Skeletal muscle satellite cell (primary cell): ENCODE data around the gene SLC6A5.

Experiments used
- H3K27me3 ChIP-seq: 2 replicates; pipeline ENCODE4 v1.7.0; 2013; ENCODE audit warnings: low read length; ENCODE audit not compliant: control insufficient read depth, insufficient read depth
- H3K36me3 ChIP-seq: 2 replicates; pipeline ENCODE4 v1.7.0; 2013; ENCODE audit warnings: mild to moderate bottlenecking, control low read depth, low read length; ENCODE audit not compliant: insufficient read depth
- H3K4me1 ChIP-seq: 2 replicates; pipeline ENCODE4 v1.7.0; 2013; ENCODE audit warnings: low read length; ENCODE audit not compliant: control insufficient read depth, insufficient read depth
- H3K4me2 ChIP-seq: 2 replicates; pipeline ENCODE4 v1.7.0; 2013; ENCODE audit warnings: mild to moderate bottlenecking, low read length
- H3K4me3 ChIP-seq: 2 replicates; pipeline ENCODE4 v1.7.0; 2013; ENCODE audit warnings: low read length
- H3K9ac ChIP-seq: 2 replicates; pipeline ENCODE4 v1.7.0; 2013; ENCODE audit warnings: mild to moderate bottlenecking, low read depth, low read length, moderate library complexity
- H3K9me3 ChIP-seq: replicated peaks from 2 replicates; pipeline ENCODE4 v1.7.0; 2013; ENCODE audit warnings: mild to moderate bottlenecking, control low read depth, low read length

SLC6A5 gene

DNA sequence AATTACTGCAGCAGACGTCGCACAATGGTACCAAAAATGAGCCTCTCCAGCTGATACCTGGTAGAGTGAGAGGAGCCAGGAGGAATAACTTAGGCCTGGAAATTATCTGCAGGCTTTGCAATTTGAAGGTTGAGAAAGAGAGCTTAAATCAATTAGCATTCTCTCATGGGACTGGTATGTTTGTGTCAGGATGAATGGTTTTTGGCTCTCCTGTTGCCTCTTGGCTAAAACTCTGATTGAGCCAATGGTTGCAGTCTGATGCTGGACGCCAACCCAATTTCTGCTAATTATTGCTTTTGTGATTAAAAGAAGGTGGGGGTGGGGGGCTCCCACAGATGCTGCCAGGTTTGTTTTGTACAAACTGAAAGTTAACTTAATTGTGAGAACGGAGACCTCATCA lies 57.5 kb downstream of the SLC6A5 start:
- H3K36me3 ChIP-seq = no peaks in the 10 kb centered on the region
- no peak overlapping the region for H3K9ac ChIP-seq
- H3K27me3 ChIP-seq = peaks cover 22% of the 10 kb centered on the region
- H3K9me3 ChIP-seq = no peaks in the 10 kb centered on the region
- no peaks in the 10 kb centered on the region for H3K4me1 ChIP-seq
- H3K4me3 ChIP-seq = no peak overlapping the region
- no peak overlapping the region for H3K4me2 ChIP-seq

DNA sequence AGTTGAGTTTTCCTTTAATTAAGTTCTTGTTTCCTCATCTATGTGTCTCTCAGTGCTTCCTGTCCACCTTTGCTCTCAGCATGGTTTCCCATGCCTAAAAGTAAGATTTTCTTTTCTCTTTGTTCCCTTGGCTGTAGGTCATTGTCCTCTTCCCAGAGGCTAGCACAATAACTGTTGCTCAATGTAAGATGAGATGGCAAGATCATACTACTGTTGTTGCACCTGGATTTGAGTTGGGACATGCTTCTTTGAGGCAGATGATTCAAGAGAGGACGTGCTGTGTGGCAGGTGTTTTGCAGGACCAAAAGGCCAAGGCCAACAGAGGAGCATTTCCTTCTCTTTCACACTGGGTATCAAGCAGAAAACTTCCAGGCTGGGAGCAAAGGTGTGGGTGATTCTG lies 58.7 kb downstream of the SLC6A5 start:
- H3K9me3 ChIP-seq = no peaks in the 10 kb centered on the region
- no peaks in the 10 kb centered on the region for H3K36me3 ChIP-seq
- peaks cover 14% of the 10 kb centered on the region for H3K27me3 ChIP-seq

DNA sequence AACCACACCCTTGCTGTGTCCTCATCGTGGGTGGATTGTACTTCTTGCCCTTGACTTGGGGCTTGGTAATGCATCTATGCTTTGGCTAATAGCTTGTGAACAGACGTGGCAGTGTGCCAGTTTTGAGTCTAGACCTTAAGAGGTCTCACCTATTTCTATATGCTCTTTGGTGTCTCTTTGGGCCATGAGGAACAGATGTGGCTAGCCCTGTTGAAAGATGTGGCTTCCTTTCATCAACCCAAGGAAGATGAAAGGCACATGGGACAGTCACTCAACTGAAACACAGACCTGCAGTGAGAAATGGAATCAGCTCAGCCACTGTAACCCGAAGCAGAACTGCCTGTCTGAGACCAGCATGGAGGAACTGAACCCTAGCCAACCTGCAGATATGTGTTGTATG lies 62.0 kb downstream of the SLC6A5 start:
- no peak overlapping the region for H3K4me2 ChIP-seq
- H3K27me3 ChIP-seq = peaks cover 4% of the 10 kb centered on the region
- H3K4me3 ChIP-seq = no peak overlapping the region

More for the DNA sequence above, 58.7 kb downstream of the SLC6A5 start:
- Histone ChIP-seq H3K4me3 (no peak overlapping the region), H3K4me2 (no peak overlapping the region), H3K4me1 (no peaks in the 10 kb centered on the region), H3K9ac (no peak overlapping the region)

DNA sequence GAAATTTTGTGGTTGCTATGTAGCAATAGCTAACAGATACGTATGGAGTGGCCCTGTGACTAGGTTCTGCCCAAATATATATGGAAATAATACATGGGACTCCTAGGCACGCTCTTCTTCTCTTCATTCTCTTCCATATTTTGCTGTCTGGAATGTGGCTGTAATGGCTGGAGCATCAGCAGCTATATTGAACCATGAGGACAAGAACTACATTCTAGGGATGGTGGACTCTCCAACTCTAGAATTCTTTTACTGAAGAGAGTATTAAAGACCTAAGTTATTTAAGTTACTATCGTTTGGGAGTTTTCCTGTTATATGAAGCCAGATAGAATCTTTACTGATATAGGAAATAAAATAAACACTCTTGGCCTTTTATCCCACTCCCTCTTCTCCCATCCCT lies 62.4 kb downstream of the SLC6A5 start:
- Histone ChIP-seq H3K36me3 (no peaks in the 10 kb centered on the region), H3K4me1 (no peaks in the 10 kb centered on the region), H3K9ac (no peak overlapping the region), H3K4me3 (no peak overlapping the region), H3K27me3 (peaks cover 6% of the 10 kb centered on the region), H3K4me2 (no peak overlapping the region), H3K9me3 (no peaks in the 10 kb centered on the region)

More for the DNA sequence above, 62.0 kb downstream of the SLC6A5 start:
- H3K9ac ChIP-seq = no peak overlapping the region
- H3K36me3 ChIP-seq = no peaks in the 10 kb centered on the region
- H3K4me1 ChIP-seq = no peaks in the 10 kb centered on the region
- no peaks in the 10 kb centered on the region for H3K9me3 ChIP-seq

DNA sequence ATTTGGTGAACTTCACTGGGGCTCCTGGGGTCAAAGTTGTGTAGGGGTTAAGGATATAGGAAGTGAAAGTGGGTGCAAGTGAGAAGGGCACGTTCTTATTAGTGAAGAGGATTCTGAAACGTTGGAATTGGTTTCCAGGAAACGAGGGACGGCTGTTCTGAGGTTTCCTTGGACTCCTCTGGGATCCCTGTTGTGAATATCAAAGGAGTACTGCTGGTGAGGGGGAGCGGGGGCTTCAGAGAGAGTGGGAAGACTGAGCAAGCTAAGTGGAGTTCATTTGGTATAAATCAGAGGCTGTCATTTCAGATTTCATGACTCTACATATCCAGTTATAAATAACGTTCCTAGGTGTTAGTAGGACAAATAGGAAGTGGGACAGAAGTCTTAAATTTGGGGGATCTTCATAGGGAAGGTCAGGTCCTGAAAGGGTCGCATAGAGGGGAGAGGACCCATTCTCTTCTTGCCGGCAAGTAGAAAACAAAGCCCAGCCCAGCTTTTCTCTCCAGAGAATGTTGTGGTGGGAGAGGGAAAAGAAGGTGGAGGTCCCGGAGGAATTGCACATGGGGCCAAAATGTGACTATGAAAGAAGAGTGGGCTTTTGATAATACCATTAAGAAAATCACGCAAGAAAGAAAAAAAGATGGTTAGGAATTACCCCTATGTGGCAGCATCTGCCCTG lies 68.9 kb downstream of the SLC6A5 start:
- no peak overlapping the region for H3K4me3 ChIP-seq
- H3K36me3 ChIP-seq = no peaks in the 10 kb centered on the region
- H3K9ac ChIP-seq = no peak overlapping the region
- H3K4me1 ChIP-seq = no peaks in the 10 kb centered on the region
- peaks cover 56% of the 10 kb centered on the region for H3K27me3 ChIP-seq
- no peak overlapping the region for H3K4me2 ChIP-seq
- H3K9me3 ChIP-seq = no peaks in the 10 kb centered on the region

DNA sequence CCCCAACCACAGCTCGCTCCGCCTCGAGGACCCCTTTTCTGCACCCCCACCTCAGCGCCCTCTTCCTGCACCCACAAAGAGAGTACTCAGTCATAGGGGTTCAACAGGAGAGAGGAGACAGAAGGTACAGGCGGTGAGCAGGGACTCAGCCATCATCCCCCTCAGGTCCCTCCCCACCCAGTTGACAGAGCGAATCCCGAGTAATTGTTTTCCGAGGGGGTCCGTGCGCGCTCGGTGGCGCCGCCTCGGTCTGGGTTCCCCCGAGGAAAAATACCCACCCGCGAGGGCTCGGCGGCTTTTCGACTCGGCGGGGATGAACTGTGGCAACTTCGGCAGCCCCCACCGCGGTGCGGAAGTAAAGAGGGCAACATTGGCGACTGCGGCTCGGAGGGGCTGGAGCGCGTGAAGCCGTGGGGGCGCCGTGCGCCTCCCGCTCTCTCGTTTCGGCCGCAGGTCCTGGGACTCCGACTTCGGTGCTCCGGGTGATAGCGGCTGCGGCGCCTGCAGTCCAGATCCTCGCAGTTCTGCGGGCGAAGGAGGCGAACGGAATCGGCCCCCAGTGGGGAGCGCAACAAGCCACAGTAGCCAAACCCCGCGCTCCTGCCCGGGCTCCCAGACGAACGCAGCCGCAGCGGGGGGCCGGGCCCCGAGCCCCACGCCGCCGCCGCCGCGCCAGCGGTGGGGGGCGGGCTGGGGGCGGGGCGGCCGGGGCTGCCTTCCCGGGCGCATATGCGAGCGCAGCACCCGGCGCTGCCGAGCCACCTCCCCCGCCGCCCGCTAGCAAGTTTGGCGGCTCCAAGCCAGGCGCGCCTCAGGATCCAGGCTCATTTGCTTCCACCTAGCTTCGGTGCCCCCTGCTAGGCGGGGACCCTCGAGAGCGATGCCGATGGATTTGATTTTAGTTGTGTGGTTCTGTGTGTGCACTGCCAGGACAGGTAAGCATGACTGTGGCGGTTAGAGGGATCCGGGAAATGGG lies 69.7 kb downstream of the SLC6A5 start, which contains the start of gene NELL1:
Gene NELL1 (plus strand): TSS at position 743 of the 976 bp plus-strand sequence.
- H3K9me3 ChIP-seq = no peaks in the 10 kb centered on the region
- no peaks in the 10 kb centered on the region for H3K36me3 ChIP-seq
- peaks cover 56% of the 10 kb centered on the region for H3K27me3 ChIP-seq
- H3K4me3 ChIP-seq = no peak within 1 kb of the TSS
- H3K9ac ChIP-seq = no peak within 1 kb of the TSS
- no peaks in the 10 kb centered on the region for H3K4me1 ChIP-seq
- H3K4me2 ChIP-seq = no peak within 1 kb of the TSS

DNA sequence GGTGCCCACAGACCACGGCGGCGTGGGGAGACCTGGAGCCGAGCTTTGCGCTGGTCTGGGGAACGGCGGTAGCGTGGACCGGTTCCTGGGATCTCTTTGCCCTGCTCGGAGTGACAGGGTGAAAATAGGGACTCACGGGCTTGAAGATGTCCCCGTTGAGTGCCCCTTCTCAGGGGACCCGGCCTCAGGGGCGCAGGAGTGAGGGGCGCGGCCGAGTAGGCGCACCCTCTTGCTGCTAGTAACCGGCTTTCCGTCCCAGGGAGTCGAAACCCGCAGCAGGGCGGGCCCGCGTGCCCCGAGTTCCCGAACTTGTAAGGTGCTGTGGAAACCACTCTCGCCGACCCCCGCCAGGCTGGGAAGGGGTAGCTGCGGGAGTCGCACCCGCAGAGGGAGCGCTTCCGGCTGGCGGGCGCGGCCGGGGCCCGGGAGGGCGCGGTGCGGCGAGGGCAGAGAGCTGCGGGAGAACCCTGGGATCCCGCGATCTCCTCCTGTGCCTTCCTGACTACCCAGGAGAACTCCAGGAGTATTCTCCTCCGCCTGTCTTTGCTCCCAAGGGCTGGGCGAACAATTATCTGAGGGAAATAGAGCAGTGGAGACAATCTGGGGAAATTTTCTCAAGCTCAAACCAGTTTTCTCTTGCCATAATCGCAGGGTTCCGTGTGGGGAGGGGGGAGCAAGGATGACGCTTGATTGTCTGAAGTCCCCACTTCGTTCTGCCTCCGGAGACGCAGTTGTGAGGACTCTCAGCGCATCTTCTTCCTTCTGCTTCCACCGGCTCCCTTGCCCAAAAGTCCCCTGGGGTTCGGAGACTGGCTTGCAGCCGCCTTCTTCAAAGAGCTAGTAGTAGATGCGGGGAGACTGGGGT lies 70.6 kb downstream of the SLC6A5 start:
- no peaks in the 10 kb centered on the region for H3K4me1 ChIP-seq
- no peak overlapping the region for H3K4me2 ChIP-seq
- H3K4me3 ChIP-seq = no peak overlapping the region
- H3K9me3 ChIP-seq = no peaks in the 10 kb centered on the region
- H3K36me3 ChIP-seq = no peaks in the 10 kb centered on the region
- peaks cover 56% of the 10 kb centered on the region for H3K27me3 ChIP-seq
- no peak overlapping the region for H3K9ac ChIP-seq

DNA sequence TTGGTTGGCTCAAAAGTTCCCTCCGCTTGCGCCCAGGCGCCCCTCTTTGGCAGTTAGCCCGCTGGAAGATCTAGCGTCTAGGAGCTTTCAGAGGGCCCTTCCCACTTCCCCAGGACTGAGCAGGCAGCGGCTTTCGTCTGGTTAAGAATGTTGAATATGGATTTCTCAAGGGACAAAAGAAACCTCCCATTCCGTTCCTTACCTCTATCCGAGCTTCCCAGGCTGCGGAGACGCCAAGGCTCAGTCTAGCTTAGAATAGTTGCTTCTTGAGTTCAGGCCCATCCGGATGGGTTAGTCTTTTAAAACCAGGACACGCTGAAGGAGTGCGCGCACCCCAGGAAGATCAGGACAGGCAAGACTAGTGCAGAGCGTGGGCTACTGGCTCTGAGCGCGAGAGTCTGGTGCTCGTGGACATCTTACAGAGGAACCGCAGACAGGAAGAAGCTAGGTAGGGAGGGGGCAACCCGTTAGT lies 71.6 kb downstream of the SLC6A5 start:
- Histone ChIP-seq H3K27me3 (peaks cover 56% of the 10 kb centered on the region), H3K9ac (no peak overlapping the region), H3K4me2 (no peak overlapping the region), H3K4me1 (no peaks in the 10 kb centered on the region), H3K4me3 (no peak overlapping the region), H3K36me3 (no peaks in the 10 kb centered on the region), H3K9me3 (no peaks in the 10 kb centered on the region)

DNA sequence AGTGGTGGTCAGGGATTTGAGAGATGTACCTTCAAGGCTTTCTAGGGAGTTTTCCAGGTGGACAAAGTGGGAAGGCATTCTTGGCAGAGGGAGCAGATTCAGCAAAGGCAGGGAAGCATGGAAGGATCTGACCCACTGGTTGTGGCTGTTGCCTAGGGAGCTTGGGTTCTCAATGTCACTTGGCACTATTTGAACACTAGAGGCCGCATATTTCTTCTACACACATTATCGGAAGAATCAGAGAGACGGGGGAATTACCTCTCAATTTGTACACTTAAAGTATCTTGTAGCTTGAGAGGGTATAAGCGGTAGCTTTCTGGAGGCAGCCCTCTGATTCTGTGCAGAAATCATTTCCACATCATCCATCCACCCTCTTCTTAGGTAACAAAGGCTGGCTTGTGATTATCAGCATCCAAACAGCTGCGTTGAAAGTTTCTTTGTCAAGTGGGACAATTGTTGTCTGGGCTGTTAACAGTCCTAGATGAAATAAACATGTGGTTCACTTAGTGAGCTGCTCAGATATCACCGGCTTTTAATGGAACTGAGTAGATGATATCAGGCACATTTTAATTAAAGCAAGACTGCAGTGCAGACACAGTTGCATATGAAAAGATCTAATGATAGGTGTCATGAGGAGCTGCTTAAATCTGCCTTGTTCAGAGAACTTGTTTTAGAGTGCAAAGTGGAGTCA lies 72.6 kb downstream of the SLC6A5 start:
- H3K9me3 ChIP-seq = no peaks in the 10 kb centered on the region
- H3K4me3 ChIP-seq = no peak overlapping the region
- H3K27me3 ChIP-seq = peaks cover 52% of the 10 kb centered on the region
- no peaks in the 10 kb centered on the region for H3K4me1 ChIP-seq
- H3K36me3 ChIP-seq = no peaks in the 10 kb centered on the region
- H3K9ac ChIP-seq = no peak overlapping the region
- H3K4me2 ChIP-seq = no peak overlapping the region

DNA sequence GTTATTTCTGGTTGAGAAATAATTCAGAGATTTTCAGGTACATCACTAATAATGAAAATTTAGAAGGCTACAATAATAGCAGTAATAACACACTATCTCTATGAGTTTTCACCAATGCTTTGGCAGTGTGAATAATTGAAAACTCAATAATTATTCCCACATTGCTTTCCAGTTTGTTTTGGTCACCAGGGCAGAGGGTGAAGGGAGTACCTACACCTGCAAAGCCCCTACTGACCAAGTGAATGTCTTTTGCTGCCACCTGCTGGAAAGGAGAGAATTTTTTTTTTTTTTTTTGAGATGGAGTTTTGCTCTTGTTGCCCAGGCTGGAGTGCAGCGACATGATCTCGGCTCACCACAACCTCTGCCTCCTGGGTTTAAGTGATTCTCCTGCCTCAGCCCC lies 73.2 kb downstream of the SLC6A5 start:
- no peaks in the 10 kb centered on the region for H3K4me1 ChIP-seq
- H3K4me2 ChIP-seq = no peak overlapping the region
- no peaks in the 10 kb centered on the region for H3K36me3 ChIP-seq
- no peak overlapping the region for H3K4me3 ChIP-seq
- H3K9ac ChIP-seq = no peak overlapping the region
- peaks cover 47% of the 10 kb centered on the region for H3K27me3 ChIP-seq
- H3K9me3 ChIP-seq = no peaks in the 10 kb centered on the region
